Tibial nerve (tissue), 4 donors: Measurements from ENCODE around the gene TENM3. TPM values are rescaled to one million over a fixed set of nuclear protein-coding genes. Genes with fewer than 3 reads are reported as not detected.

Experiments used
- DNase-seq, 2 donors: peaks; one replicate each; pipeline ENCODE4 v3.0.0-alpha.2; 2019; ENCODE audit warnings: low spot score in 2 of 2
- H3K27ac ChIP-seq, 4 donors: fragments of 200-600 bp; sonication (generic) in 3 of 4; one replicate each; pipeline ENCODE4 v1.5.1; 2017 to 2019; ENCODE audit warnings: mild to moderate bottlenecking in 1 of 4
- H3K27me3 ChIP-seq, 2 donors: fragments of 200-600 bp; sonication (generic) in 1 of 2; one replicate each; pipeline versions ENCODE4 v1.5.1 to v1.6.0; 2017 to 2019
- H3K36me3 ChIP-seq, 3 donors: fragments of 200-600 bp; sonication (generic); one replicate each; pipeline ENCODE4 v1.5.1; 2018 to 2019
- H3K4me1 ChIP-seq, 4 donors: fragments of 200-600 bp; sonication (generic) in 3 of 4; one replicate each; pipeline ENCODE4 v1.5.1; 2017 to 2019
- H3K4me3 ChIP-seq, 4 donors: fragments of 200-600 bp; sonication (generic) in 3 of 4; one replicate each; pipeline ENCODE4 v1.5.1; 2017 to 2019; ENCODE audit warnings: mild to moderate bottlenecking in 1 of 4, moderate library complexity in 1 of 4
- H3K9me3 ChIP-seq, 4 donors: fragments of 200-600 bp; sonication (generic) in 3 of 4; one replicate each; pipeline ENCODE4 v1.5.1; 2017 to 2019
- EP300 ChIP-seq, 2 donors: sonication (generic); formaldehyde crosslinking; IDR thresholded peaks; one replicate each; pipeline ENCODE4 v1.6.1; 2017; ENCODE audit warnings: antibody characterized with exemption in 2 of 2, mild to moderate bottlenecking in 1 of 2
- POLR2A ChIP-seq, 2 donors: fragments of 450-650 bp; IDR thresholded peaks; one replicate each; pipeline ENCODE4 v1.6.1; 2017; ENCODE audit warnings: antibody characterized with exemption in 2 of 2, mild to moderate bottlenecking in 2 of 2, moderate library complexity in 2 of 2
- WGBS, 2 donors: methylation state at CpG; one replicate each; pipeline ENCODE4 v1.1.5; 2018; 5-methylcytosine and 5-hydroxymethylcytosine counted together
- total RNA-seq, 4 donors: library from RNA; depleted of rRNA; stranded (reverse); fragments of >200 nt; gene quantifications; one replicate each; pipeline ENCODE4 v1.1.0, GENCODE V29; 2016
- TF ChIP-seq, protein P1 (sequence below), 5 experiments: fragments of 200-600 bp in 3 of 5; fragments of 450-650 bp in 2 of 5; sonication (generic) in 3 of 5; IDR thresholded peaks; one replicate each; pipeline ENCODE4 v1.5.1; 2016 to 2019; ENCODE audit warnings: antibody characterized with exemption in 5 of 5, mild to moderate bottlenecking in 3 of 5, moderate library complexity in 2 of 5

Gene TENM3
- total RNA-seq, 4 donors from 2014 or later: 19.0 to 60.5 (median 29.4) TPM

- H3K27me3 ChIP-seq: no peaks in the 10 kb centered on the region
- H3K36me3 ChIP-seq: peaks cover 0 to 8% (median 0%) of the 10 kb centered on the region in 3 donors
- H3K4me3 ChIP-seq: no peak overlapping the region
- H3K9me3 ChIP-seq: no peaks in the 10 kb centered on the region
- no peak for DNase-seq
- peaks cover 0 to 5% (median 0%) of the 10 kb centered on the region in 4 donors for H3K4me1 ChIP-seq
- no peak overlapping the region for H3K27ac ChIP-seq
- TF ChIP-seq EP300 (IDR thresholded peaks at IDR 0.05): no peak
- WGBS, 2 donors: 84 to 88% methylated on average over 3 of the region's 3 CpGs
Measured at GRCh38 chr4:182740256-182740655, 497.1 kb downstream of the TENM3 start.

- H3K27ac ChIP-seq: no peak overlapping the region
- 96 to 98% methylated on average over 6 of the region's 6 CpGs for WGBS, 2 donors
- no peaks in the 10 kb centered on the region for H3K9me3 ChIP-seq
- peaks cover 0 to 16% (median 0%) of the 10 kb centered on the region in 3 donors for H3K36me3 ChIP-seq
- no peak for TF ChIP-seq EP300 (IDR thresholded peaks at IDR 0.05)
- no peak for TF ChIP-seq POLR2A (IDR thresholded peaks at IDR 0.05)
- TF ChIP-seq, protein P1, sequence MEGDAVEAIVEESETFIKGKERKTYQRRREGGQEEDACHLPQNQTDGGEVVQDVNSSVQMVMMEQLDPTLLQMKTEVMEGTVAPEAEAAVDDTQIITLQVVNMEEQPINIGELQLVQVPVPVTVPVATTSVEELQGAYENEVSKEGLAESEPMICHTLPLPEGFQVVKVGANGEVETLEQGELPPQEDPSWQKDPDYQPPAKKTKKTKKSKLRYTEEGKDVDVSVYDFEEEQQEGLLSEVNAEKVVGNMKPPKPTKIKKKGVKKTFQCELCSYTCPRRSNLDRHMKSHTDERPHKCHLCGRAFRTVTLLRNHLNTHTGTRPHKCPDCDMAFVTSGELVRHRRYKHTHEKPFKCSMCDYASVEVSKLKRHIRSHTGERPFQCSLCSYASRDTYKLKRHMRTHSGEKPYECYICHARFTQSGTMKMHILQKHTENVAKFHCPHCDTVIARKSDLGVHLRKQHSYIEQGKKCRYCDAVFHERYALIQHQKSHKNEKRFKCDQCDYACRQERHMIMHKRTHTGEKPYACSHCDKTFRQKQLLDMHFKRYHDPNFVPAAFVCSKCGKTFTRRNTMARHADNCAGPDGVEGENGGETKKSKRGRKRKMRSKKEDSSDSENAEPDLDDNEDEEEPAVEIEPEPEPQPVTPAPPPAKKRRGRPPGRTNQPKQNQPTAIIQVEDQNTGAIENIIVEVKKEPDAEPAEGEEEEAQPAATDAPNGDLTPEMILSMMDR (IDR thresholded peaks at IDR 0.05): no peak
- H3K4me3 ChIP-seq: no peak overlapping the region
- peaks cover 0 to 4% (median 0%) of the 10 kb centered on the region in 4 donors for H3K4me1 ChIP-seq
- no peaks in the 10 kb centered on the region for H3K27me3 ChIP-seq
- DNase-seq: no peak
Measured at GRCh38 chr4:182741054-182741453, 497.9 kb downstream of the TENM3 start.

DNA sequence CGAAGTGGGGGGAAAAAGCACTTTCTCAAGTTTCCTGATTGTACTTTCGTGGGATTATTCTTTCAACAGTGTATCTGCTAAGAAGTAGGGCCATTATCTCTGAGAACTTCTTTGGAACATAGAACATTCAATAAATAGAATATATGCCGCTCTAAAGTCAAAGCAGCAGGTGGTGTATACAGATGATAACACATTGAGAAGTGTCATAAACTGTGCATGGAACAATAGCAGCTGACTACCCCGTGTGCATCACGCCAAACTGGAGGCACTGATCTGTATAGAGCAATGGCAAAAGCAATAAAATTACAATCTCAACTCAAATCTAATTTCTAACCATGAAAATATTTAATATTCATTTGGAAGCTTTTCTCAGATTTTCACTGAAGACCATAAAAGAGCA lies 498.7 kb downstream of the TENM3 start:
- no peak overlapping the region for H3K4me3 ChIP-seq
- WGBS, 2 donors: 91 to 94% methylated on average over 5 of the region's 5 CpGs
- no peak overlapping the region for H3K27ac ChIP-seq
- no peaks in the 10 kb centered on the region for H3K4me1 ChIP-seq
- no peaks in the 10 kb centered on the region for H3K27me3 ChIP-seq
- no peaks in the 10 kb centered on the region for H3K9me3 ChIP-seq
- TF ChIP-seq, protein P1 (IDR thresholded peaks at IDR 0.05): no peak
- no peak for TF ChIP-seq POLR2A (IDR thresholded peaks at IDR 0.05)
- TF ChIP-seq EP300 (IDR thresholded peaks at IDR 0.05): no peak
- no peak for DNase-seq
- peaks cover 0 to 20% (median 0%) of the 10 kb centered on the region in 3 donors for H3K36me3 ChIP-seq

GRCh38 chr4:182743815-182744214 lies 500.6 kb downstream of the TENM3 start:
- Histone ChIP-seq H3K36me3 (peaks cover 0 to 20% (median 0%) of the 10 kb centered on the region in 3 donors), H3K27ac (no peak overlapping the region), H3K27me3 (no peaks in the 10 kb centered on the region), H3K4me1 (no peaks in the 10 kb centered on the region), H3K9me3 (no peaks in the 10 kb centered on the region), H3K4me3 (no peak overlapping the region)
- no peak for DNase-seq
- no peak for TF ChIP-seq EP300 (IDR thresholded peaks at IDR 0.05)
- TF ChIP-seq, protein P1 (IDR thresholded peaks at IDR 0.05): no peak
- TF ChIP-seq POLR2A (IDR thresholded peaks at IDR 0.05): no peak

- 64 to 86% methylated on average over 4 of the region's 4 CpGs for WGBS, 2 donors
- TF ChIP-seq, protein P1 (IDR thresholded peaks at IDR 0.05): no peak
- no peak for TF ChIP-seq EP300 (IDR thresholded peaks at IDR 0.05)
- TF ChIP-seq POLR2A (IDR thresholded peaks at IDR 0.05): no peak
Measured at GRCh38 chr4:182745237-182745636, 502.0 kb downstream of the TENM3 start.

GRCh38 chr4:182746876-182747275 lies 503.7 kb downstream of the TENM3 start:
- no peaks in the 10 kb centered on the region for H3K4me1 ChIP-seq

More at GRCh38 chr4:182745237-182745636, 502.0 kb downstream of the TENM3 start:
- no peak overlapping the region for H3K4me3 ChIP-seq
- peaks cover 0 to 20% (median 0%) of the 10 kb centered on the region in 3 donors for H3K36me3 ChIP-seq
- no peaks in the 10 kb centered on the region for H3K4me1 ChIP-seq
- no peaks in the 10 kb centered on the region for H3K27me3 ChIP-seq
- no peak overlapping the region for H3K27ac ChIP-seq
- no peaks in the 10 kb centered on the region for H3K9me3 ChIP-seq
- DNase-seq: no peak

More at GRCh38 chr4:182746876-182747275, 503.7 kb downstream of the TENM3 start:
- TF ChIP-seq, protein P1 (IDR thresholded peaks at IDR 0.05): no peak
- TF ChIP-seq POLR2A (IDR thresholded peaks at IDR 0.05) (no peak), EP300 (IDR thresholded peaks at IDR 0.05) (no peak)
- Histone ChIP-seq H3K36me3 (peaks cover 0 to 20% (median 0%) of the 10 kb centered on the region in 3 donors), H3K4me3 (no peak overlapping the region), H3K27me3 (no peaks in the 10 kb centered on the region), H3K27ac (no peak overlapping the region), H3K9me3 (no peaks in the 10 kb centered on the region)
- no peak for DNase-seq
- 94 to 95% methylated on average over 4 of the region's 4 CpGs for WGBS, 2 donors
